Spinal cord (tissue), 10 donors: Measurements from ENCODE around the gene ADGRV1. TPM values are rescaled to one million over a fixed set of nuclear protein-coding genes. Genes with fewer than 3 reads are reported as not detected.
A peak's percentile ranks its signal among the peaks of the same experiment; 100 is the strongest.

Source experiments
- DNase-seq, 6 donors: peaks; one replicate each; pipeline versions ENCODE4 v3.0.0 to v3.0.0-alpha.2; 2013 to 2015; ENCODE audit warnings: low spot score in 6 of 6, low read depth in 4 of 6
- H3K27ac ChIP-seq: one replicate; pipeline ENCODE4 v1.5.1; 2013; ENCODE audit warnings: low read depth, low read length, control low read depth
- H3K27me3 ChIP-seq: one replicate; pipeline ENCODE4 v1.6.1; 2013; ENCODE audit warnings: low read length; ENCODE audit not compliant: control insufficient read depth, insufficient read depth
- H3K36me3 ChIP-seq: one replicate; pipeline ENCODE4 v1.6.1; 2013; ENCODE audit warnings: low read length; ENCODE audit not compliant: control insufficient read depth, insufficient read depth
- H3K4me1 ChIP-seq: one replicate; pipeline ENCODE4 v1.6.1; 2013; ENCODE audit warnings: low read length; ENCODE audit not compliant: control insufficient read depth, insufficient read depth
- H3K4me3 ChIP-seq: one replicate; pipeline ENCODE4 v1.5.1; 2013; ENCODE audit warnings: low read depth, low read length, control low read depth
- H3K9me3 ChIP-seq: one replicate; pipeline ENCODE4 v1.6.1; 2013; ENCODE audit warnings: low read length; ENCODE audit not compliant: control insufficient read depth, insufficient read depth
- WGBS: methylation state at CpG from one replicate; pipeline ENCODE4 v1.1.5; 2013; ENCODE audit warnings: missing lambda C conversion rate; ENCODE audit not compliant: insufficient coverage; 5-methylcytosine and 5-hydroxymethylcytosine counted together
- long read RNA-seq, 4 donors: transcript quantifications; one replicate each; lab custom pipeline, GENCODE V29; 2026
- polyA plus RNA-seq, 2 donors: library from polyadenylated mRNA; unstranded; fragments of 120-200 nt; gene quantifications; one replicate each; pipeline ENCODE4 v1.2.1, GENCODE V29; 2013; ENCODE audit not compliant: insufficient read length in 2 of 2
- total RNA-seq, 2 donors: library from RNA; depleted of rRNA in 1 of 2; stranded (reverse); fragments of 120-200 nt in 1 of 2; fragments of >200 nt in 1 of 2; gene quantifications; one replicate each; pipeline versions ENCODE4 v1.2.3 to v1.2.4, GENCODE V29; 2013 to 2014
- donor health status: healthy.

The ADGRV1 gene
- total RNA-seq (100 to 1,000 TPM; 114 to 180 TPM), polyA plus RNA-seq (100 to 1,000 TPM in 1 of 2 donors, 10 to 100 TPM in 1; 72.0 to 101 TPM)
- long read RNA-seq, donor 1, partial matches to known transcripts, result 10 of 13 reads
- long read RNA-seq, donor 1, other reads (novel, unspliced or antisense), result 0 of 13 reads
- long read RNA-seq, donor 2, partial matches to known transcripts, result 0 of 1 reads
- long read RNA-seq, donor 2, other reads (novel, unspliced or antisense), result 0 of 1 reads
- long read RNA-seq, donor 3, partial matches to known transcripts, result 0 of 3 reads
- long read RNA-seq, donor 3, other reads (novel, unspliced or antisense), result 0 of 3 reads
- long read RNA-seq, donor 4, partial matches to known transcripts, result 0 of 1 reads
- long read RNA-seq, donor 4, other reads (novel, unspliced or antisense), result 0 of 1 reads

GRCh38 chr5:90558344-90559192 is at the start of gene ADGRV1:
Gene ADGRV1, plus strand, starts transcription at chr5:90558797. Its CDS starts 99 bp downstream, at chr5:90558896.
- WGBS, result 0% methylated on average over 54 of the region's 60 CpGs
- H3K27ac ChIP-seq, result peak within 1 kb of the TSS; percentile 63
- peaks cover 11% of the 10 kb centered on the region for H3K27me3 ChIP-seq
- DNase-seq, result peak; percentile 65 to 96 (median 72)
- no peaks in the 10 kb centered on the region for H3K36me3 ChIP-seq
- no peaks in the 10 kb centered on the region for H3K9me3 ChIP-seq
- H3K4me3 ChIP-seq, result peak within 1 kb of the TSS; percentile 59
- H3K4me1 ChIP-seq, result peaks cover 10% of the 10 kb centered on the region

- H3K9me3 ChIP-seq, result no peaks in the 10 kb centered on the region
- no CpG with 5 or more reads among the region's 1 CpG for WGBS
- no peaks in the 10 kb centered on the region for H3K27me3 ChIP-seq
- no peak for DNase-seq
- no peaks in the 10 kb centered on the region for H3K4me1 ChIP-seq
- H3K36me3 ChIP-seq, result peaks cover 5% of the 10 kb centered on the region
- no peak overlapping the region for H3K4me3 ChIP-seq
- no peak overlapping the region for H3K27ac ChIP-seq
These were observed 48.2 kb upstream of the ADGRV1 start for GRCh38 chr5:90510438-90510837.

GRCh38 chr5:90514520-90514919 is 44.1 kb upstream of the ADGRV1 start:
- Histone ChIP-seq H3K4me3 (no peak overlapping the region), H3K27ac (no peak overlapping the region)

GRCh38 chr5:90518661-90519060 is 39.9 kb upstream of the ADGRV1 start:
- H3K9me3 ChIP-seq, result no peaks in the 10 kb centered on the region
- no peaks in the 10 kb centered on the region for H3K4me1 ChIP-seq
- DNase-seq, result no peak
- H3K27me3 ChIP-seq, result no peaks in the 10 kb centered on the region
- H3K4me3 ChIP-seq, result no peak overlapping the region
- peaks cover 13% of the 10 kb centered on the region for H3K36me3 ChIP-seq
- no peak overlapping the region for H3K27ac ChIP-seq

More at GRCh38 chr5:90514520-90514919, 44.1 kb upstream of the ADGRV1 start:
- H3K36me3 ChIP-seq, result peaks cover 5% of the 10 kb centered on the region
- H3K4me1 ChIP-seq, result no peaks in the 10 kb centered on the region
- no peak for DNase-seq
- WGBS, result no CpG with 5 or more reads among the region's 3 CpGs
- H3K27me3 ChIP-seq, result no peaks in the 10 kb centered on the region
- H3K9me3 ChIP-seq, result no peaks in the 10 kb centered on the region

GRCh38 chr5:90519081-90519480 is 39.5 kb upstream of the ADGRV1 start:
- DNase-seq, result no peak
- peaks cover 13% of the 10 kb centered on the region for H3K36me3 ChIP-seq
- H3K27ac ChIP-seq, result no peak overlapping the region
- no peaks in the 10 kb centered on the region for H3K9me3 ChIP-seq
- WGBS, result 92% methylated on average over 3 of the region's 7 CpGs
- H3K4me1 ChIP-seq, result no peaks in the 10 kb centered on the region
- no peaks in the 10 kb centered on the region for H3K27me3 ChIP-seq
- H3K4me3 ChIP-seq, result no peak overlapping the region

GRCh38 chr5:90528601-90529193 is 29.9 kb upstream of the ADGRV1 start:
- Histone ChIP-seq H3K27me3 (no peaks in the 10 kb centered on the region), H3K4me3 (peak overlapping the region; percentile 93), H3K36me3 (peaks cover 5% of the 10 kb centered on the region), H3K9me3 (no peaks in the 10 kb centered on the region), H3K27ac (peak overlapping the region; percentile 94), H3K4me1 (peaks cover 5% of the 10 kb centered on the region)
- peak in 2 of 6 donors; percentile 38 to 40 for DNase-seq
- WGBS, result 2% methylated on average over 14 of the region's 18 CpGs

GRCh38 chr5:90529194-90529938 is 29.2 kb upstream of the ADGRV1 start, which contains the start of gene LYSMD3:
Gene LYSMD3, minus strand, starts transcription at chr5:90529584. Its CDS starts 4,295 bp downstream, at chr5:90525289.
- peak within 1 kb of the TSS; percentile 93 for H3K4me3 ChIP-seq
- no peaks in the 10 kb centered on the region for H3K27me3 ChIP-seq
- WGBS, result under 1% methylated on average over 64 of the region's 64 CpGs
- H3K4me1 ChIP-seq, result peaks cover 5% of the 10 kb centered on the region
- H3K27ac ChIP-seq, result peak within 1 kb of the TSS; percentile 94
- H3K9me3 ChIP-seq, result no peaks in the 10 kb centered on the region
- H3K36me3 ChIP-seq, result peaks cover 4% of the 10 kb centered on the region
- peak; percentile 86 to 99 (median 92) for DNase-seq

GRCh38 chr5:90529939-90530677 is 28.5 kb upstream of the ADGRV1 start:
- peak; percentile 69 to 96 (median 84) for DNase-seq
- Histone ChIP-seq H3K36me3 (no peaks in the 10 kb centered on the region), H3K27me3 (no peaks in the 10 kb centered on the region), H3K4me1 (peaks cover 5% of the 10 kb centered on the region), H3K9me3 (no peaks in the 10 kb centered on the region), H3K27ac (peak overlapping the region; percentile 94), H3K4me3 (peak overlapping the region; percentile 93)
- 0% methylated on average over 8 of the region's 13 CpGs for WGBS
